Heart right ventricle (tissue), 16 donors: ENCODE results near the gene PARN. TPM values are rescaled to one million over a fixed set of nuclear protein-coding genes. Genes with fewer than 3 reads are reported as not detected.

Experiments used
- ATAC-seq, 8 donors: fragments of 200-7000 bp; cut with Tn5 transposase; one replicate each; pipeline ENCODE4 v1.9.1; 2020; ENCODE audit warnings: mild to moderate bottlenecking in 8 of 8, moderate library complexity in 8 of 8, moderate number of reproducible peaks in 1 of 8
- DNase-seq, 2 donors: peaks; one replicate each; pipeline ENCODE4 v3.0.0-alpha.2; 2020
- H3K27ac ChIP-seq, 10 donors: fragments of 200-600 bp; sonication (generic) in 2 of 10; one replicate each; pipeline versions ENCODE4 v1.5.0 to v1.8.0; 2020 to 2022; ENCODE audit warnings: mild to moderate bottlenecking in 3 of 10
- H3K27me3 ChIP-seq, 7 donors: fragments of 200-600 bp; one replicate each; pipeline ENCODE4 v1.8.0; 2021 to 2022; ENCODE audit warnings: mild to moderate bottlenecking in 2 of 7
- H3K36me3 ChIP-seq, 9 donors: fragments of 200-600 bp; sonication (generic) in 1 of 9; one replicate each; pipeline versions ENCODE4 v1.5.0 to v1.8.0; 2020 to 2022; ENCODE audit warnings: mild to moderate bottlenecking in 2 of 9
- H3K4me1 ChIP-seq, 9 donors: fragments of 200-600 bp; sonication (generic) in 1 of 9; one replicate each; pipeline versions ENCODE4 v1.5.0 to v1.8.0; 2020 to 2022; ENCODE audit warnings: mild to moderate bottlenecking in 4 of 9
- H3K4me3 ChIP-seq, 10 donors: fragments of 200-600 bp; sonication (generic) in 2 of 10; one replicate each; pipeline versions ENCODE4 v1.5.0 to v1.8.0; 2020 to 2022; ENCODE audit warnings: mild to moderate bottlenecking in 7 of 10, moderate library complexity in 2 of 10
- H3K9me3 ChIP-seq, 11 donors: fragments of 200-600 bp in 10 of 11; sonication (generic) in 2 of 11; one replicate each; pipeline versions ENCODE4 v1.5.0 to v1.8.0; 2013 to 2022; ENCODE audit warnings: mild to moderate bottlenecking in 2 of 11, control low read depth in 1 of 11, moderate library complexity in 1 of 11
- CTCF ChIP-seq, 9 donors: fragments of 200-600 bp; sonication (generic) in 2 of 9; IDR thresholded peaks; one replicate each; pipeline versions ENCODE4 v1.5.0 to v1.8.0; 2021 to 2022; ENCODE audit warnings: antibody characterized with exemption in 9 of 9, mild to moderate bottlenecking in 5 of 9, moderate library complexity in 1 of 9
- WGBS, 2 donors: extraction: QIAGEN DNeasy Blood & Tissue Kit; methylation state at CpG; one replicate each; pipeline ENCODE4 v1.1.7; 2013; ENCODE audit warnings: inconsistent platforms in 1 of 2; 5-methylcytosine and 5-hydroxymethylcytosine counted together
- intact Hi-C, 10 donors: fragments of 100-400 bp; cut with DNase I; formaldehyde crosslinking; loops; one replicate each; pipeline versions ENCODE4 v1.11.1 to v1.14.2; 2022
- polyA plus RNA-seq, 2 donors: library from polyadenylated mRNA; stranded (reverse); fragments of 200-250 nt; gene quantifications; one replicate each; pipeline ENCODE4 v1.2.3, GENCODE V29; 2013
- total RNA-seq, 10 donors: library from RNA; stranded (reverse); fragmentation: NEBNext Ultra II Directional in 3 of 10; extraction: Animal tissue kit (Norgen Biotek cat#: 25700) in 3 of 10; gene quantifications; one replicate each; pipeline versions ENCODE4 v1.2.1 to v1.2.4, GENCODE V29; 2021 to 2023
- donor health status: Arrhythmogenic right ventricular cardiomyopathy.
- donor health status: ischemic (EF 13 %, LVEDD 7.1; RV severe dilation, severe dysfunction).
- donor health status: healthy with polysubstance abuse.
- donor health status: DM: no; HTN: yes; CAD: no.
- donor health status: DM: no; HTN: no; CAD: no.
- donor health status: ischemic (EF 25% LVEDD 6.9; RV normal size, moderate dysfunction).
- donor health status: ischemic (EF 25% LVEDD 5.7; RV mildly dilated, moderate dysfunction).
- donor health status: healthy.
- donor health status: DM: yes; HTN: yes; CAD: no.
- donor health status: Ischemic cardiomyopathy.
- donor health status: ischemic (EF 35%, LVEDD 5.7; RV mildly dilated, moderate dysfunction).
- donor health status: nonischemic (EF 11% LVEDD 7.7; RV severe dilation, severe dysfunction).
- donor health status: DM: yes; HTN: yes; CAD: no.
- donor health status: PGD.
- donor health status: ischemic (EF 29% LVEDD 5.4; RV normal size, mild dysfunction).
- donor health status: nonischemic (EF 23%, LVEDD 6.1; RV moderate dilation, normal function).

PARN gene
- total and polyA plus RNA-seq, 12 donors: 7.0 to 25.3 (median 22.8) TPM

GRCh38 chr16:14490235-14490634, 139.8 kb downstream of the PARN start:
- intact Hi-C loops: loop anchor here in 1 of 10 donors (10.0 kb wide), 2 partner anchors 65 to 185 kb away; no protein-coding TSS in a partner anchor
- peak overlapping the region in 6 of 10 donors; percentile 14 to 89 (median 38) for H3K27ac ChIP-seq

GRCh38 chr16:14489460-14489859, 140.6 kb downstream of the PARN start:
- Histone ChIP-seq H3K4me3 (no peak overlapping the region), H3K9me3 (no peaks in the 10 kb centered on the region), H3K27me3 (no peaks in the 10 kb centered on the region), H3K36me3 (no peaks in the 10 kb centered on the region), H3K27ac (peak overlapping the region in 6 of 10 donors; percentile 14 to 89 (median 38)), H3K4me1 (peaks cover 0 to 65% (median 36%) of the 10 kb centered on the region in 9 donors)
- TF ChIP-seq CTCF (IDR thresholded peaks at IDR 0.05): peak in 5 of 9 donors; percentile 10 to 40 (median 21)
- DNase-seq (no peak), ATAC-seq (peak in 6 of 8 donors; percentile 19 to 48 (median 36))
- intact Hi-C loops: loop anchor here in 2 of 10 donors (5.0 kb wide), 2 partner anchors 182 to 187 kb away; no protein-coding TSS in a partner anchor
- WGBS, 2 donors: 63 to 72% methylated on average over 4 of the region's 4 CpGs

More at GRCh38 chr16:14490235-14490634, 139.8 kb downstream of the PARN start:
- no peaks in the 10 kb centered on the region for H3K36me3 ChIP-seq
- 63 to 73% methylated on average over 4 of the region's 4 CpGs for WGBS, 2 donors
- H3K27me3 ChIP-seq: no peaks in the 10 kb centered on the region
- H3K9me3 ChIP-seq: no peaks in the 10 kb centered on the region
- DNase-seq (no peak), ATAC-seq (peak in 5 of 8 donors; percentile 7 to 42 (median 18))
- H3K4me3 ChIP-seq: no peak overlapping the region
- no peak for TF ChIP-seq CTCF (IDR thresholded peaks at IDR 0.05)
- H3K4me1 ChIP-seq: peaks cover 0 to 64% (median 36%) of the 10 kb centered on the region in 9 donors

GRCh38 chr16:14487579-14487978, 142.5 kb downstream of the PARN start:
- peak in 5 of 8 donors; percentile 34 to 59 (median 43) for ATAC-seq
- peak overlapping the region; percentile 69 to 89 (median 79) for H3K27ac ChIP-seq
- WGBS, 2 donors: 15% methylated on average over 3 of the region's 3 CpGs
- TF ChIP-seq CTCF (IDR thresholded peaks at IDR 0.05): no peak
- peaks cover 0 to 65% (median 36%) of the 10 kb centered on the region in 9 donors for H3K4me1 ChIP-seq
- peak overlapping the region in 9 of 10 donors; percentile 29 to 52 (median 48) for H3K4me3 ChIP-seq
- H3K27me3 ChIP-seq: no peaks in the 10 kb centered on the region
- DNase-seq: no peak
- no peaks in the 10 kb centered on the region for H3K9me3 ChIP-seq
- intact Hi-C loops: loop anchor here in 4 of 10 donors (2.0 to 5.0 kb wide), 4 partner anchors 39 to 187 kb away; no protein-coding TSS in a partner anchor
- peaks cover 0 to 8% (median 0%) of the 10 kb centered on the region in 9 donors for H3K36me3 ChIP-seq

GRCh38 chr16:14486520-14487303, 143.3 kb downstream of the PARN start:
- Histone ChIP-seq H3K4me1 (peaks cover 0 to 57% (median 32%) of the 10 kb centered on the region in 9 donors), H3K36me3 (peaks cover 0 to 17% (median 3%) of the 10 kb centered on the region in 9 donors), H3K27me3 (no peaks in the 10 kb centered on the region), H3K9me3 (no peaks in the 10 kb centered on the region), H3K27ac (peak overlapping the region; percentile 69 to 89 (median 79)), H3K4me3 (peak overlapping the region in 9 of 10 donors; percentile 29 to 52 (median 48))
- intact Hi-C loops: loop anchor here in 4 of 10 donors (2.0 to 5.0 kb wide), 4 partner anchors 40 to 186 kb away; no protein-coding TSS in a partner anchor
- peak; percentile 53 to 87 for DNase-seq
- no peak for TF ChIP-seq CTCF (IDR thresholded peaks at IDR 0.05)
- peak; percentile 85 to 89 (median 86) for ATAC-seq
- 6 to 14% methylated on average over 20 of the region's 20 CpGs for WGBS, 2 donors
